Measurements from ENCODE around the gene PAM. TPM values are rescaled to one million over a fixed set of nuclear protein-coding genes. Genes with fewer than 3 reads are reported as not detected.

The PAM gene
- total and polyA plus RNA-seq, 12 donors, result 488 to 1,485 (median 1,074) TPM

DNA sequence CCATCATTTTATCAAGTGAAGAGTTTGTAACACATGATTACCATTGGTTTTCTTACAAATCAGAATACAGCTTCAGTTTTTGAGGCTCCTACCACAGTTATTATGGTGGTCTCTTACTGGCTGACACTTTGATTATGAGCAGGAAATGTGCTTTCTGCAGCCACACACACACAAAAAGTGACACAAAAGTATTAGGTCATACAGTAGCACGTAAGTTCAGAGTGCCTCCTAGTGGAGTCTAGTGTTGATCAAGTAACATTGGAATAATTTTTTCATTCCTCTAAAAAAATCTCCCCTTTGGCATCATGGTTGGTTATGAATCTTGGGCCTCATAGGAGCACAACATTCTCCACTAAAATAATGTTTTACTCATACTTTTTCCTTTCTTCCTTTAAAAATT is 37.6 kb downstream of the PAM start:
- 65 to 90% methylated on average over 1 of the region's 1 CpG for WGBS, 2 donors
- Histone ChIP-seq H3K9me3 (no peaks in the 10 kb centered on the region), H3K27me3 (no peaks in the 10 kb centered on the region), H3K4me1 (peaks cover 0 to 64% (median 37%) of the 10 kb centered on the region in 9 donors), H3K27ac (no peak overlapping the region), H3K36me3 (no peaks in the 10 kb centered on the region), H3K4me3 (no peak overlapping the region)
- ATAC-seq (no peak), DNase-seq (no peak)
- intact Hi-C loops (cut with DNase I), result loop anchor here in 1 of 10 donors (5.0 kb wide), 1 partner anchor 75 kb away; no protein-coding TSS in a partner anchor
- TF ChIP-seq, protein P1, sequence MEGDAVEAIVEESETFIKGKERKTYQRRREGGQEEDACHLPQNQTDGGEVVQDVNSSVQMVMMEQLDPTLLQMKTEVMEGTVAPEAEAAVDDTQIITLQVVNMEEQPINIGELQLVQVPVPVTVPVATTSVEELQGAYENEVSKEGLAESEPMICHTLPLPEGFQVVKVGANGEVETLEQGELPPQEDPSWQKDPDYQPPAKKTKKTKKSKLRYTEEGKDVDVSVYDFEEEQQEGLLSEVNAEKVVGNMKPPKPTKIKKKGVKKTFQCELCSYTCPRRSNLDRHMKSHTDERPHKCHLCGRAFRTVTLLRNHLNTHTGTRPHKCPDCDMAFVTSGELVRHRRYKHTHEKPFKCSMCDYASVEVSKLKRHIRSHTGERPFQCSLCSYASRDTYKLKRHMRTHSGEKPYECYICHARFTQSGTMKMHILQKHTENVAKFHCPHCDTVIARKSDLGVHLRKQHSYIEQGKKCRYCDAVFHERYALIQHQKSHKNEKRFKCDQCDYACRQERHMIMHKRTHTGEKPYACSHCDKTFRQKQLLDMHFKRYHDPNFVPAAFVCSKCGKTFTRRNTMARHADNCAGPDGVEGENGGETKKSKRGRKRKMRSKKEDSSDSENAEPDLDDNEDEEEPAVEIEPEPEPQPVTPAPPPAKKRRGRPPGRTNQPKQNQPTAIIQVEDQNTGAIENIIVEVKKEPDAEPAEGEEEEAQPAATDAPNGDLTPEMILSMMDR (IDR thresholded peaks at IDR 0.05), result peak in 7 of 9 donors; percentile 8 to 46 (median 28)

DNA sequence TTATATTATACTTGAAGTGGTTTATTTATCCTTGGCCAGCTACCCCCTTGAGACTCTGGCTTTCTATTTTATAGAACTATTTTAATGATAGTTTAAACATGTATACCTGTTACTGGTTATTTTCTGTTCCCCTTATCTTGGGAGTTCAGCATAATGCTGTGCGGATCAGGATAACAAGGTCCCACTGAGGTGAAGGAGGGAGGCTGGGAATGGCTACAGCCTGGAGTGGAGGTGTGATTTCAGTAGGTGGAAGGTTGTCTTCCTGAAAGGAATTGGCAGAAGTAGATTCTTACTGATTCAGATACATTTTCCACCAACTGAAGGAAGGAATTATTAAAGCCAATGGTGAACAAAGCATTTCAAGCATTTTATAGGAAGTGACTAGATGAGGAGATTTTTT is 38.9 kb downstream of the PAM start:
- Histone ChIP-seq H3K27ac (no peak overlapping the region), H3K27me3 (no peaks in the 10 kb centered on the region), H3K9me3 (no peaks in the 10 kb centered on the region), H3K4me3 (no peak overlapping the region), H3K4me1 (peaks cover 0 to 78% (median 47%) of the 10 kb centered on the region in 9 donors), H3K36me3 (no peaks in the 10 kb centered on the region)
- ATAC-seq, result no peak
- 65 to 67% methylated on average over 1 of the region's 1 CpG for WGBS, 2 donors
- TF ChIP-seq, protein P1 (IDR thresholded peaks at IDR 0.05), result no peak
- intact Hi-C loops (cut with DNase I), result loop anchor here in 1 of 10 donors (5.0 kb wide), 1 partner anchor 73 kb away; no protein-coding TSS in a partner anchor
- DNase-seq, result no peak

DNA sequence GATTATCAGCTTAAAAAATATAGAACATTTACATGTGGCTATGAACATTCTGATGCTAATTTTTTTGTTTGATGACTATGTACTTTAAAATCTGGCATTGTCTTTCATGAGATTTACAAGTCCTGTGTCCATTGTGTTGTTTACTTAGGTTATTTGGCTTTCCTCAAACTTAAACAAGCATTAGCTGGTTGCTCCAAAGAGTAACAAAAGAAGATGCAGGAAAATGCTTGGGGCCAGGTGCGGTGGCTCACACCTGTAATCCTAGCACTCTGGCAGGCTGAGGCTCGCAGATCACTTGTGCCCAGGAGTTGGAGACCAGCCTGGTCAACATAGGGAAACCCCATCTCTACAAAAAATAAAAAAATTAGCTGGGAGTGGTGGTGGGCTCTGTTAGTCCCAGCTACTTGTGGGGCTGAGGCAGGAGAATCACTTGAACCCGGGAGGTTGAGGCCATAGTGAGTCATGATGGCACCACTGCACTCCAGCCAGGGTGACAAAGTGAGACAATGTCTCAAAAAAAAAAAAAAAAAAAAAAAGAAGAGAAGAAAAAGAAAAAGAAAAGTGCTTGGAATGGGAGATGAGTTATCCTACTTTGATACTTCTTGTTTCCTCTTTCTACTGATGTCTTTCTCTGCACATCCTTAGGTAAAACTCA is 39.7 kb downstream of the PAM start:
- Histone ChIP-seq H3K27ac (peak overlapping the region in 7 of 10 donors; percentile 35 to 79 (median 70)), H3K36me3 (no peaks in the 10 kb centered on the region), H3K4me1 (peaks cover 0 to 85% (median 54%) of the 10 kb centered on the region in 9 donors), H3K4me3 (peak overlapping the region in 4 of 10 donors; percentile 3 to 38 (median 12)), H3K27me3 (no peaks in the 10 kb centered on the region), H3K9me3 (no peaks in the 10 kb centered on the region)
- DNase-seq (no peak), ATAC-seq (no peak)
- intact Hi-C loops (cut with DNase I), result loop anchor here in 5 of 10 donors (5.0 kb wide), 1 partner anchor 72 kb away; no protein-coding TSS in a partner anchor
- WGBS, 2 donors, result 88 to 91% methylated on average over 3 of the region's 3 CpGs
- TF ChIP-seq, protein P1 (IDR thresholded peaks at IDR 0.05), result no peak

DNA sequence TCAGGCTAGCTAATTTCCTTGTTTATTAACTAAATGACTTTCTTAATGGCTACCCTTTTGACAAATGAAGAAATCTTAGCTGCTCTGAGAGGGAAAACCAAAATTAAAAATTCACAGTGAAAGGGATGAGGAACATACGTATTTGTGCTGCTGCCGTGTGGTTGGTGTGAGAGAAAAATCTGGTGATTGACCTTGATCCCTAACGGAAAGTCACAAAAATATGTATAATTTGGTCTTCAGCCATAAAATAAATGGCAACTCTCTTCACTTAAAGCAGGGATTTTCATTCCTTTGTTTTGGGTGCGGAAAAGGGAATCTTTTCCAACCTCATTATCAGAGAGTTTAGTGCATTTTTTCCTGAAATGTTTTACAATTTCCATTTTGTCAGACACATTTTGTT is 40.4 kb downstream of the PAM start:
- H3K4me1 ChIP-seq, result peaks cover 0 to 87% (median 62%) of the 10 kb centered on the region in 9 donors
- no peak for DNase-seq
- peak overlapping the region in 9 of 10 donors; percentile 12 to 79 (median 64) for H3K27ac ChIP-seq
- peak overlapping the region in 5 of 10 donors; percentile 3 to 38 (median 15) for H3K4me3 ChIP-seq
- intact Hi-C loops (cut with DNase I), result loop anchor here in 4 of 10 donors (5.0 kb wide), 1 partner anchor 72 kb away; no protein-coding TSS in a partner anchor
- no peaks in the 10 kb centered on the region for H3K36me3 ChIP-seq
- no peaks in the 10 kb centered on the region for H3K27me3 ChIP-seq
- no peak for ATAC-seq
- TF ChIP-seq, protein P1 (IDR thresholded peaks at IDR 0.05), result no peak
- H3K9me3 ChIP-seq, result no peaks in the 10 kb centered on the region
- WGBS, 2 donors, result 39 to 46% methylated on average over 4 of the region's 4 CpGs

Data from heart right ventricle (tissue), 16 donors.